Medulla oblongata (tissue), 1 donor: ENCODE measurements around the gene NRXN3.

Source experiments
- DNase-seq: peaks from one replicate; pipeline ENCODE4 v3.0.0-alpha.2; 2015; ENCODE audit errors: extremely low spot score

NRXN3 gene

GRCh38 chr14:79856381-79856780 is 1686.2 kb downstream of the NRXN3 start:
- DNase-seq = no peak

GRCh38 chr14:79861111-79861510 is 1690.9 kb downstream of the NRXN3 start:
- no peak for DNase-seq

- DNase-seq = no peak
Observed at GRCh38 chr14:79862045-79862444, 1691.9 kb downstream of the NRXN3 start.

GRCh38 chr14:79871136-79871535 is 1701.0 kb downstream of the NRXN3 start:
- DNase-seq = no peak

- DNase-seq = no peak
Observed at GRCh38 chr14:79878229-79878628, 1708.1 kb downstream of the NRXN3 start.

GRCh38 chr14:79878785-79879184 is 1708.6 kb downstream of the NRXN3 start:
- DNase-seq = no peak

GRCh38 chr14:79881299-79881698 is 1711.1 kb downstream of the NRXN3 start:
- DNase-seq = no peak

GRCh38 chr14:79890527-79890926 is 1720.4 kb downstream of the NRXN3 start:
- DNase-seq = no peak

- no peak for DNase-seq
Observed at GRCh38 chr14:79896009-79896408, 1725.8 kb downstream of the NRXN3 start.

GRCh38 chr14:79899610-79900009 is 1729.4 kb downstream of the NRXN3 start:
- no peak for DNase-seq

GRCh38 chr14:79904497-79904896 is 1734.3 kb downstream of the NRXN3 start:
- DNase-seq = no peak

- no peak for DNase-seq
Observed at GRCh38 chr14:79906994-79907393, 1736.8 kb downstream of the NRXN3 start.

- no peak for DNase-seq
Observed at GRCh38 chr14:79910086-79910485, 1739.9 kb downstream of the NRXN3 start.

GRCh38 chr14:79911744-79912143 is 1741.6 kb downstream of the NRXN3 start:
- DNase-seq = no peak

- DNase-seq = no peak
Observed at GRCh38 chr14:79914595-79914994, 1744.4 kb downstream of the NRXN3 start.

- no peak for DNase-seq
Observed at GRCh38 chr14:79915406-79915805, 1745.2 kb downstream of the NRXN3 start.

GRCh38 chr14:79916281-79916680 is 1746.1 kb downstream of the NRXN3 start:
- no peak for DNase-seq

- DNase-seq = no peak
Observed at GRCh38 chr14:79916892-79917291, 1746.7 kb downstream of the NRXN3 start.
